GM04504 (cell line): ENCODE data around the gene SOWAHC.
"Not testable (repeated sequence)": the region's sequence is repeated elsewhere in the genome, so short reads cannot be mapped to it uniquely, and the experiment has no call there.

Experiments used
- DNase-seq: peaks from one replicate; pipeline ENCODE4 v3.0.0-alpha.2; 2012; ENCODE audit warnings: low read depth

The SOWAHC gene

GRCh38 chr2:109616184-109616583 is 2.0 kb downstream of the SOWAHC start:
- DNase-seq = no peak

GRCh38 chr2:109619032-109619615 is 5.0 kb downstream of the SOWAHC start:
- no peak for DNase-seq

GRCh38 chr2:109623297-109623696 is 9.1 kb downstream of the SOWAHC start:
- DNase-seq = no peak

- no peak for DNase-seq
These were observed 9.8 kb downstream of the SOWAHC start for GRCh38 chr2:109623923-109624322.

DNA sequence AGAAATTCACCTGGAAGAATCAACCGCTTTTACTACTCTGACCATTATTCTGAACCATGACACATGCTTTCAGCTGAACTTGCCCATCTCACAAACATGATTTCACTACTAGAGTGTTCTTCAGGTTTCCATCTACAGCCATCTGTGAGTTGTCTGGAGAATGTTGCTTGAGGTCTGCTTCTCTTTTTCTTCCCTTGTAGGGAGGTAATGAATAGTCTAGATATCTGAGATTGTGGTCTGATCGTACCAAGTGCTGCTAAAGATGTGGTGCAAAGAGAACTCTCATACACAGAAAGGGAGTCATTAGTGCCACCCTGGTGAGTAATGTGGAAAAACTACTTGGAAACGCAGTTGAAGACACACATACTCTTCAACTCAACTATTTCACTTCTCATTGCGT is 10.2 kb downstream of the SOWAHC start:
- no peak for DNase-seq

DNA sequence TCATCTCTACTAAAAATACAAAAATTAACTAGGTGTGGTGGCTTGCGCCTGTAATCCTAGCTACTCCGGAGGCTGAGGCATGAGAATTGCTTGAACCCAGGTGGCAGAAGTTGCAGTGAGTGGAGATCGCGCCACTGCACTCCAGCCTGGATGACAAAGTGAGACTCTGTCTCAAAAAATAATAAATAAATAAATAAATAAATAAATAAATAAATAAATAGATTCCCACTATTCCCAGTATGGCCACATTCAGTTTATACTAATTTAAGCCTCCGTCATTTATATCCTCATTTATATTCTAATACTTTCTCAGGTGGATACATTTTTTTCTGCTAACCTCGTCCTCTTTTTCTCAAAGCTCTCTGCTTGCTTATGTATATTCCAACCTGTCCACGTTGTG is 14.2 kb downstream of the SOWAHC start:
- DNase-seq = not testable (repeated sequence)

- no peak for DNase-seq
These were observed 15.7 kb downstream of the SOWAHC start for GRCh38 chr2:109629867-109630266.

- DNase-seq = no peak
These were observed 16.6 kb downstream of the SOWAHC start for GRCh38 chr2:109630441-109631430.

- no peak for DNase-seq
These were observed 17.6 kb downstream of the SOWAHC start for GRCh38 chr2:109631741-109632140.

GRCh38 chr2:109632158-109632789 is 18.1 kb downstream of the SOWAHC start:
- DNase-seq = no peak

- no peak for DNase-seq
These were observed 19.3 kb downstream of the SOWAHC start for GRCh38 chr2:109633284-109633961.

- DNase-seq = no peak
These were observed 21.5 kb downstream of the SOWAHC start for GRCh38 chr2:109635426-109636304.

GRCh38 chr2:109636317-109636716 is 22.2 kb downstream of the SOWAHC start:
- no peak for DNase-seq

DNA sequence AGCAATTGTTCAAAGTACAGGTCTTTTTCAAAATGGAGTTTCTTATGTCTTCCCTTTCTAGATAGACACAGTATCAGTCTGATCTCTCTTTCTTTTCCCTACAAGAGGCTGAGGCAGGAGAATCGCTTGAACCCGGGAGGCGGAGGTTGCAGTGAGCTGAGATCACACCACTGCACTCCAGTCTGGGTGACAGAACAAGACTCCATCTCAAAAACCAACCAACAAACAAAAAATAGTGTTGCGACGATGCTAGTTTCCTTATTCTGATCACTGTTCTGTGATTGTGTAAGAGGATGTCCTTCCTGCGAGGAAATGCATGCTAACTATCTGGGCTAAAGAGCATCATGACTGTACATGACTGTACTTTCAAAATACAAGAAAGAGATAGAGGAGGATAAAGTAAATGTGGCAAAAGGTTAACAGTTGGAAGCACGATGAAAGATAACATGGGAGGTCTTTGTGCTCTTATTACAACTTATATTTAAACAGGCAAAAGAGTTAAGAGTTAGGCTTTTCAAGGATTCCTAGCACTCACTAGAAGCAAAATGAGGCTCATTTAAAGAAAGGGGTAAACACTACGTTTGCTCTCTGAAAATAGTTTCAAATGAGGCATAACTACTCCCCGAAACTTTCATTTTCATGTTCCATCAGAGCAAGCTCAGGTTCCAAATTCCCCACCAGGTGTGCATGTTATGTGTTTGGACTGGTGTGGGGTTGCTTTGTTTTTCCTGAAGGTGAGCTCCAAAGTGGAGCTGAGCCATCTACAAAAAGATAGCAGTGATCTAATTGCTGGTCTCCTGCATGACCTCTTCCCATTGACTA is 23.8 kb downstream of the SOWAHC start:
- DNase-seq = no peak

GRCh38 chr2:109638795-109639194 is 24.6 kb downstream of the SOWAHC start:
- DNase-seq = no peak

GRCh38 chr2:109640000-109640399 is 25.8 kb downstream of the SOWAHC start:
- not testable (repeated sequence) for DNase-seq

DNA sequence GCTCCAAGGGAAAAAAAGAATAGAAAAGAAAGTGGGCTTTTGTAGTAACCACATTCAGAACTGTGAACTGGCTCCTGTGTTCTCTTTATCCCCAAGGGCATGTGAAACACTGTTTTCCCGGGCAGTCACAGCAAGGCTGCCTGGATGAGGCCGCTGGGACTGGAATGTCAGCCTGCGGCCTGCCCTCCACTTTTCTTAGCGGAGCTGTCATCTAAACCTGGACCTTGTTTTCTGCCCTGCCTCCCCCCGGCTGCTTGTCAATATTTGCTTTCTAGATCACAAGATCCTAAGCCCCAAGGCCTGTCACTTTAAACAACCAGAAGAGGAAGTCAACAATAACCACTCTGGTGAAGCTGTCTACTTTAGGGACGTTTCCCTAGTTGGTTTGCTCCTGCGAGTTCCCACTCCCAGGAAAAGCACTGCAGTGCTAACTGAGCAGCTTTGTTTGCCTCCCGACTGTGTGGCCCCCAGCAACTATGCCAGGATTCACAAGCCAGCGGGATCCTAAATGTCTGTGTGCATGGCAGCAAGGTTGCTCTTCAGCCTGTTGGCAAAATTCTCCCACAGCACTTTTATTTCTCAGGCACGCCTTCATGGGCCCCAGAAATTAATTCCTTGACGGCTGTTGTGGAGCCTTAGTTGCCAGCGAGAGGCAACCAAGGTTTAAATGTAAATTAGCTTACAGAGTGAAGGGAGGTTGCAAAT is 30.6 kb downstream of the SOWAHC start:
- DNase-seq = no peak

- DNase-seq = no peak
These were observed 31.4 kb downstream of the SOWAHC start for GRCh38 chr2:109645412-109646184.

DNA sequence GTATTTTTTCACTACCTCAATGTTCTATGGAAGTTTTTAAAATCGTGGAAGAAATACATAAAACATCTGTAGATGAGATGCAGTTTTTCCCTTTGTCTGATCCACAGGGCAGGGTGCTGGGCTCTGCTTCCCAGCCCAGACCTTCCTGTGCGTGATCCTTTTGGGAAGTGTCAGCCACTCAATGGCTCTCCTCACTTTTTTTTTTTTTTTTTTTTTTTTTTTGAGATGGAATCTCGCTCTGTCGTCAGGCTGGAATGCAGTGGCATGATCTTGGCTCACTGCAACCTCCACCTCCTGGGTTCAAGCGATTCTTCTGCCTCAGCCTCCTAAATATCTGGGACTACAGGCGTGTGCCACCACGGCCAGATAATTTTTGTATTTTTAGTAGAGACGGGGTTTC is 32.8 kb downstream of the SOWAHC start:
- DNase-seq = no peak
